Nephron (organoid): ENCODE data around the gene OSBPL5.

Experiments
- H3K27ac Mint-ChIP-seq, 3 experiments: 2 replicates each; pipeline ENCODE4 v1.8.0; 2020; ENCODE audit warnings: mixed read lengths in 3 of 3, mild to moderate bottlenecking in 2 of 3, moderate library complexity in 1 of 3
- H3K27me3 Mint-ChIP-seq: 2 replicates; pipeline ENCODE4 v1.8.0; 2021; ENCODE audit warnings: low read depth, mild to moderate bottlenecking, moderate library complexity, mixed read lengths
- H3K36me3 Mint-ChIP-seq: 2 replicates; pipeline ENCODE4 v1.8.0; 2020; ENCODE audit warnings: low read depth, mixed read lengths
- H3K4me1 Mint-ChIP-seq: 2 replicates; pipeline ENCODE4 v1.8.0; 2020; ENCODE audit warnings: mixed read lengths
- H3K4me3 Mint-ChIP-seq, 3 experiments: 2 replicates each; pipeline ENCODE4 v1.8.0; 2020; ENCODE audit warnings: mild to moderate bottlenecking in 3 of 3, mixed read lengths in 3 of 3, moderate library complexity in 2 of 3
- H3K9me3 Mint-ChIP-seq: 2 replicates; pipeline ENCODE4 v1.8.0; 2020; ENCODE audit warnings: mixed read lengths
- TF ChIP-seq, protein P1 (sequence below), 3 experiments: fragments of 200-600 bp; sonication (generic); IDR thresholded peaks; one replicate each; pipeline ENCODE4 v1.5.0; 2021; ENCODE audit warnings: antibody characterized with exemption in 3 of 3; ENCODE audit not compliant: unreplicated experiment in 3 of 3

OSBPL5 gene

GRCh38 chr11:3041699-3042441, 123.2 kb downstream of the OSBPL5 start:
- Mint-ChIP-seq H3K4me3 (no peak overlapping the region), H3K9me3 (no peaks in the 10 kb centered on the region), H3K27ac (no peak overlapping the region), H3K27me3 (no peaks in the 10 kb centered on the region), H3K36me3 (peaks cover 22% of the 10 kb centered on the region), H3K4me1 (no peaks in the 10 kb centered on the region)
- TF ChIP-seq, protein P1, sequence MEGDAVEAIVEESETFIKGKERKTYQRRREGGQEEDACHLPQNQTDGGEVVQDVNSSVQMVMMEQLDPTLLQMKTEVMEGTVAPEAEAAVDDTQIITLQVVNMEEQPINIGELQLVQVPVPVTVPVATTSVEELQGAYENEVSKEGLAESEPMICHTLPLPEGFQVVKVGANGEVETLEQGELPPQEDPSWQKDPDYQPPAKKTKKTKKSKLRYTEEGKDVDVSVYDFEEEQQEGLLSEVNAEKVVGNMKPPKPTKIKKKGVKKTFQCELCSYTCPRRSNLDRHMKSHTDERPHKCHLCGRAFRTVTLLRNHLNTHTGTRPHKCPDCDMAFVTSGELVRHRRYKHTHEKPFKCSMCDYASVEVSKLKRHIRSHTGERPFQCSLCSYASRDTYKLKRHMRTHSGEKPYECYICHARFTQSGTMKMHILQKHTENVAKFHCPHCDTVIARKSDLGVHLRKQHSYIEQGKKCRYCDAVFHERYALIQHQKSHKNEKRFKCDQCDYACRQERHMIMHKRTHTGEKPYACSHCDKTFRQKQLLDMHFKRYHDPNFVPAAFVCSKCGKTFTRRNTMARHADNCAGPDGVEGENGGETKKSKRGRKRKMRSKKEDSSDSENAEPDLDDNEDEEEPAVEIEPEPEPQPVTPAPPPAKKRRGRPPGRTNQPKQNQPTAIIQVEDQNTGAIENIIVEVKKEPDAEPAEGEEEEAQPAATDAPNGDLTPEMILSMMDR (IDR thresholded peaks at IDR 0.05; ENCODE audit: unreplicated experiment in 3 of 3) = no peak

DNA sequence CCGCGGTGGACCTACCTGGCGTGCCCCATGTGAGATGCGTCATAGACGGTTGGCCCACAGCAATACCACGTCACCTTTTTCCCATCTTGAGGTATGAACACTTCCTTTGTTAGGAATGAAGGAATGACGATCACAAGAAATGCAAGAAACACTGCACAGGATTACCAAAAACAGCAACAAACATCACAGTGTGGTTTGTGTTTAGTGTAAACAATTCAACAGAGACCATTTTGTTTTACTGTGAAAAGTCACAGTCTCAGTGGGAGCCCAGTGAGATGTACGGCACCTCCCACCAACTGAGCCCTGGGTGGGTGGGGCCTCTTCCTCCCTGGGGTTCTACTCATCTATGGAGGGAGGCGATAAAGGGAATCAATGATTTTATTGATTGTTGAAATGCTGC, 124.2 kb downstream of the OSBPL5 start:
- H3K9me3 Mint-ChIP-seq = no peaks in the 10 kb centered on the region
- TF ChIP-seq, protein P1 (IDR thresholded peaks at IDR 0.05; ENCODE audit: unreplicated experiment in 3 of 3) = no peak
- H3K27ac Mint-ChIP-seq = no peak overlapping the region
- H3K27me3 Mint-ChIP-seq = no peaks in the 10 kb centered on the region
- no peaks in the 10 kb centered on the region for H3K4me1 Mint-ChIP-seq
- no peak overlapping the region for H3K4me3 Mint-ChIP-seq
- peaks cover 31% of the 10 kb centered on the region for H3K36me3 Mint-ChIP-seq

DNA sequence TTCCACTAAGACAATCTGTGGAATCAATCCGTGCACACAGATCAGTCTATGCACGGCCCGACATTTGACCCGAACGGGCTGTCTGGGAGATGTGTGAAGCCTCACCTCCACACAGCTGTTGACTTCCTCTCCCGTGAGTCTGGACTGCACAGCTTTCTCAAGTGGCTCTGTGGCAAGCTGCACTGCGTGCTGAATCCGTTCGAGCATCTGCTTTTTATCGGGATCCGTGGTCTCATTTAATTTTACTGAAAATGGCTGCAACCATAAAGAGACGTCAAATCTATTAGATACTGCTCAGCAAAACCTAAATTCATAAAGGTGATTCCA, 127.2 kb downstream of the OSBPL5 start:
- Mint-ChIP-seq H3K27ac (no peak overlapping the region), H3K36me3 (peaks cover 35% of the 10 kb centered on the region), H3K27me3 (no peaks in the 10 kb centered on the region), H3K4me3 (no peak overlapping the region), H3K4me1 (no peaks in the 10 kb centered on the region), H3K9me3 (no peaks in the 10 kb centered on the region)
- TF ChIP-seq, protein P1 (IDR thresholded peaks at IDR 0.05; ENCODE audit: unreplicated experiment in 3 of 3) = no peak
